ENCODE results near the gene CERS6.

CERS6 gene

DNA sequence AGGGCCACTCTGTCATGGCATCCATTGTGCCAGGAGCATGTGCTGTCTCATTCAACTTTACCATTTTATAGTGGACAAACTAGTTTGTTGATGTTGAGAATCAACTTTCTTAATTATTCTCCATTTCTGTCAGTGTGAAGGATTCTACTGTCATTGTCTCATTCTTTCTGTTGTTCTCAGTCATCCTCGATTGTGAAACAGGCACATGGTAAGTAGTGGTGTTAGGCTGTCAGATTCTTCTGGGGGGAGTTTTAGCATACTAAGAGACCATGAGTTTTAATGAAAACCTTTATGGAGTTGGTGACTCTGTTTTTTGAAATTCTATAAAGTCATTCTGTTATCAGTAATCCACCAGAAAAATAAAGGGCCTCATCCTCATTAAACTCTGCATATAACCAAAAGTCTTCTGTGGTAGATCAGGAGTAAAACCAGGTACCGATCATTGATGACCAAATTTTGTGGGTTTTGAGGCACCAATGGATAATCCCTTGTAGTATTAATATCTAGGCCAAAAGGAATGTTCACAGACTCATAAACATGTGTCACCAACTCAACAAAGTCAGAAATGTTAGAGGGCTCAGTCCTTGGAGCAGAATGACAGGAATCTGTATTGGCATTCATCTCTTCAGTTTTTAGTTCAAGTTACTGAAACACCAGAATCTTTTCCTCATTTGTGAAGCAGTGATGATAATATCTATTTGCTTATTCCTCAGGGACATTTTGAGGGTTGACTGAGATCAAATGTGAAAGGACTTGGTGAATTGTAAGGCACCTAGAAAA lies 73.2 kb downstream of the CERS6 start:
- DNase-seq (ENCODE audit: extremely low spot score), result no peak
- ChIA-PET CTCF (no interaction called here), POLR2A (no interaction called here)
- TF ChIP-seq HDGF (IDR thresholded peaks at IDR 0.05; ENCODE audit: borderline replicate concordance), result no peak
- TF ChIP-seq ARNT (IDR thresholded peaks at IDR 0.05), result no peak
- TF ChIP-seq FOXK2 (IDR thresholded peaks at IDR 0.05), result no peak
- TF ChIP-seq LEF1 (IDR thresholded peaks at IDR 0.05; ENCODE audit: borderline replicate concordance), result no peak
- no peak for TF ChIP-seq ELF4 (IDR thresholded peaks at IDR 0.05)
- TF ChIP-seq TARDBP (IDR thresholded peaks at IDR 0.05), result no peak
- TF ChIP-seq FOXA1 (IDR thresholded peaks at IDR 0.05), result no peak
- TF ChIP-seq L3MBTL2 (conservative IDR thresholded peaks at IDR 0.05), result no peak
- TF ChIP-seq, protein P1, sequence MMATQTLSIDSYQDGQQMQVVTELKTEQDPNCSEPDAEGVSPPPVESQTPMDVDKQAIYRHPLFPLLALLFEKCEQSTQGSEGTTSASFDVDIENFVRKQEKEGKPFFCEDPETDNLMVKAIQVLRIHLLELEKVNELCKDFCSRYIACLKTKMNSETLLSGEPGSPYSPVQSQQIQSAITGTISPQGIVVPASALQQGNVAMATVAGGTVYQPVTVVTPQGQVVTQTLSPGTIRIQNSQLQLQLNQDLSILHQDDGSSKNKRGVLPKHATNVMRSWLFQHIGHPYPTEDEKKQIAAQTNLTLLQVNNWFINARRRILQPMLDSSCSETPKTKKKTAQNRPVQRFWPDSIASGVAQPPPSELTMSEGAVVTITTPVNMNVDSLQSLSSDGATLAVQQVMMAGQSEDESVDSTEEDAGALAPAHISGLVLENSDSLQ (IDR thresholded peaks at IDR 0.05), result no peak
- TF ChIP-seq CTBP1 (IDR thresholded peaks at IDR 0.05; ENCODE audit: borderline replicate concordance), result no peak
- no peak for TF ChIP-seq BHLHE40 (IDR thresholded peaks at IDR 0.05; ENCODE audit: borderline replicate concordance)
- no peak for TF ChIP-seq SP1 (IDR thresholded peaks at IDR 0.05)
- TF ChIP-seq NFRKB (IDR thresholded peaks at IDR 0.05), result no peak
- no peak for TF ChIP-seq FOXM1 (IDR thresholded peaks at IDR 0.05; ENCODE audit: borderline replicate concordance)
- no peak for TF ChIP-seq ZNF384 (IDR thresholded peaks at IDR 0.05)
- no peak for TF ChIP-seq SUZ12 (IDR thresholded peaks at IDR 0.05)

DNA sequence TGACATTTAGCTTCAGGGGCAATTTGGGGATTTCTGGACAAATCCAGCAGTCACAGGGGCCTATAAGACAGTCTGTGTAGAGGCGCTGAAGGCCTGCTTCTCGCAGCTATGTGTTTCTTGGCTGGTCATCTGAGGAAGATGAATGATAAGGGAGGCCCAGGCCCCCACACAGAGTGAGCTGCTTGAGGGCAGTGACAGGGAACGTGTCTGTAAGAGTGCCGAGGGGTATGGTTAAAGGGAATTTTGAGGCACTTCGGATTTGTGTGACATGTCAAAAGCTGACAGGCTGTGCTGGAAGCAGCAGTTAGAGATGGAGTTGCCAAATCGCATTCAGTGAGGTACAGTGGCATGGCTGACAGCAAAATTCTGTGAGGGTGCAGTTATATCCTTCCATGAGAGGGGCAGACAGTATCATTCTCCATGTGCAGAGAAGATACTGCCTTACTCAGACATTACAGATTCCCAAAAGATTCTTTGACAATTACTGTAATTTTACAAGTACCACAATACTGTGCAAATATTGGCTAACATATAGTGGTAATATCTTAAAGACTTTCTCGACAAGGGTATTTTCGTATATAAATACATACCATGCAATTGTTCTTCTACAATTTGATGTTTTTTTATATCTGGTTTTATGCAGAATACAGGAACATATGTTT lies 74.0 kb downstream of the CERS6 start:
- TF ChIP-seq SUZ12 (IDR thresholded peaks at IDR 0.05) (no peak), FOXK2 (IDR thresholded peaks at IDR 0.05) (no peak), ELF4 (IDR thresholded peaks at IDR 0.05) (no peak), SP1 (IDR thresholded peaks at IDR 0.05) (no peak), HDGF (IDR thresholded peaks at IDR 0.05; ENCODE audit: borderline replicate concordance) (no peak), ZNF384 (IDR thresholded peaks at IDR 0.05) (no peak), NFRKB (IDR thresholded peaks at IDR 0.05) (no peak), TARDBP (IDR thresholded peaks at IDR 0.05) (no peak), FOXA1 (IDR thresholded peaks at IDR 0.05) (no peak), BHLHE40 (IDR thresholded peaks at IDR 0.05; ENCODE audit: borderline replicate concordance) (no peak), ARNT (IDR thresholded peaks at IDR 0.05) (no peak), L3MBTL2 (conservative IDR thresholded peaks at IDR 0.05) (no peak), FOXM1 (IDR thresholded peaks at IDR 0.05; ENCODE audit: borderline replicate concordance) (no peak), LEF1 (IDR thresholded peaks at IDR 0.05; ENCODE audit: borderline replicate concordance) (no peak), CTBP1 (IDR thresholded peaks at IDR 0.05; ENCODE audit: borderline replicate concordance) (no peak)
- TF ChIP-seq, protein P1 (IDR thresholded peaks at IDR 0.05), result no peak
- ChIA-PET CTCF (interaction anchor here (1.0 kb wide), 1 partner anchor 11 kb away, joined by 3 read pairs; no protein-coding TSS in a partner anchor), POLR2A (no interaction called here)
- DNase-seq (ENCODE audit: extremely low spot score), result no peak

DNA sequence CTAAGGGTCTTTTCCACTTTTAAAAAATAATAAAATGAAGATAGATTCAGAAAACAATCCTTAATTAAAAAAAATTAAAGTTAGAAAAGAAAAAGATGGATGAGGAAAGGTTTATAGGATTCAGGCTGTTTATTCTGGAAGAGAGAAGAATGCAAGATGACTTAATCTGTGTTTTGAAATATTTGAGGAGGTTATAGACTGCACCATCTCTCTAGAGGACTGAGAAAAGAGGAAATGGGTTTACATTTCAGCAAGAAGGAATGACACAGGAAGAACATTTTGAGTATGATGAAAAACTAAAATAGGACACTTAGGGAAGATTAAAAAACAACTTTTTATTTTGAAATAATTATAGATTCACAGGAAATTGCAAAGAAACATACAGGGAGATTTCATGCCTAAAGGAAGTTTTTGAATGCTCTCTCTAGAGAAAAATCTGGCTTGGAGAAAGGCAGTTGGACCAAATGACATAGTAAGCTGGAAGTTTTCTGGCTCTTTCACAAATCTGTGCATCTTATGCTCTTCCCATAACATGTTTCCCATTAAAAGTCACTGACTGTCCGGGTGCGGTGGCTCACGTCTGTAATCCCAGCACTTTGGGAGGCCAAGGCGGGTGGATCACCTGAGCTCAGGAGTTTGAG lies 75.0 kb downstream of the CERS6 start:
- CTCF ChIA-PET, result interaction anchor here (0.5 to 1.0 kb wide), 2 partner anchors 12 to 447 kb away, joined by 3 read pairs; no protein-coding TSS in a partner anchor
- POLR2A ChIA-PET, result no interaction called here
- DNase-seq (ENCODE audit: extremely low spot score), result no peak
- TF ChIP-seq L3MBTL2 (conservative IDR thresholded peaks at IDR 0.05), result no peak
- TF ChIP-seq FOXK2 (IDR thresholded peaks at IDR 0.05), result no peak
- TF ChIP-seq TARDBP (IDR thresholded peaks at IDR 0.05), result no peak
- TF ChIP-seq, protein P1 (IDR thresholded peaks at IDR 0.05), result no peak
- no peak for TF ChIP-seq ZNF384 (IDR thresholded peaks at IDR 0.05)
- TF ChIP-seq CTBP1 (IDR thresholded peaks at IDR 0.05; ENCODE audit: borderline replicate concordance), result no peak
- TF ChIP-seq BHLHE40 (IDR thresholded peaks at IDR 0.05; ENCODE audit: borderline replicate concordance), result no peak
- TF ChIP-seq FOXA1 (IDR thresholded peaks at IDR 0.05), result no peak
- no peak for TF ChIP-seq ELF4 (IDR thresholded peaks at IDR 0.05)

DNA sequence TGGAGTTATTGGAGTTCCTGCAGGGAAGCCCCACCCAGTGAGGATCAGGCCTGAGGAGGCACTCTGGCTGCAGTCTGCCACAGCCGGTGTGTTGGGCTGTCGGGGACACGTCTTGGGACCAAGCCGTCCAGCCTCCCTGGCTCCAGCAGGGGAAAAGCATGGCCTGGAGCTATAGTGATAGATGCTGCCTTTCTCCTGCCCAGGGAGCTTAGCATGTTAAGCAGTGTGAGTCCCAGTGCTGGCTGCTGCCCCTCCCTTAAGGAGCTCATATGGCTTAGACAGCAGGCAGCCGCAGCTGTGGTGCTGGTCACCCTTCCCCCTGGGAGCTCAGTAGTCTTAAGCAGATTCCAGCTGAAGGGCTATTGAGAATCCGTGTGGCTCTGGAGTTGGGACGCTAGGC lies 78.9 kb downstream of the CERS6 start:
- CTCF ChIA-PET, result no interaction called here
- POLR2A ChIA-PET, result no interaction called here
- TF ChIP-seq FOXK2 (IDR thresholded peaks at IDR 0.05) (no peak), ARNT (IDR thresholded peaks at IDR 0.05) (no peak), FOXA1 (IDR thresholded peaks at IDR 0.05) (no peak), CTBP1 (IDR thresholded peaks at IDR 0.05; ENCODE audit: borderline replicate concordance) (no peak), ZNF384 (IDR thresholded peaks at IDR 0.05) (no peak), HDGF (IDR thresholded peaks at IDR 0.05; ENCODE audit: borderline replicate concordance) (no peak), FOXM1 (IDR thresholded peaks at IDR 0.05; ENCODE audit: borderline replicate concordance) (no peak), SP1 (IDR thresholded peaks at IDR 0.05) (no peak), BHLHE40 (IDR thresholded peaks at IDR 0.05; ENCODE audit: borderline replicate concordance) (no peak), ELF4 (IDR thresholded peaks at IDR 0.05) (no peak), SUZ12 (IDR thresholded peaks at IDR 0.05) (no peak), TARDBP (IDR thresholded peaks at IDR 0.05) (no peak), LEF1 (IDR thresholded peaks at IDR 0.05; ENCODE audit: borderline replicate concordance) (no peak)
- TF ChIP-seq, protein P1 (IDR thresholded peaks at IDR 0.05), result no peak
- no peak for DNase-seq (ENCODE audit: extremely low spot score)

All from HEK293T (cell line).